ENCODE measurements around the gene SNX25.

DNA sequence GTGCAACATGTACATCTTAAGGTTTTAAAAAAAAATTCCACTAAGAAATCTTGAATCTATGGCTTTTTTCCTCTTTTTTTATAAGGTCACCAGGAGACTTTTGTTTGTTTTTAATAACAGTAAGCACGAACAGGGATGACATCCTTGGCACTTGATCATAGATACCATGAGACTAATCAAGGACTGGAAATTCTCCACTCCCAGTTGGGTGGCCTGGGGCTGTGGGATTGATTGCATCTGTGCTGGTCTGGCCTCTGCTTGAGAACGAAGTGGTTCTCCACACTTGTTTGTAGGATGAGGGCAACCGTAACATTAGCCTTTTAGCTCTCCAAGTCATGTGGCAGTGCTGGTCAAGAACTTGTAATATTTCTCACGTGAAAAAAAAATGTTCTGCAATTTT, 35.4 kb downstream of the SNX25 start:
- TF ChIP-seq GATA2 (IDR thresholded peaks at IDR 0.05; ENCODE audit: low read depth, low read length) (peak; percentile 88), GATA3 (IDR thresholded peaks at IDR 0.05; ENCODE audit: low read depth, low read length) (peak; percentile 47)
